ENCODE data around the gene CHORDC1. TPM values are rescaled to one million over a fixed set of nuclear protein-coding genes. Genes with fewer than 3 reads are reported as not detected.
A peak's percentile ranks its signal among the peaks of the same experiment; 100 is the strongest.
"Not testable (repeated sequence)": the region's sequence is repeated elsewhere in the genome, so short reads cannot be mapped to it uniquely, and the experiment has no call there.

The CHORDC1 gene
- total RNA-seq, 1 experiment from 2014 or later = 57.3 TPM

DNA sequence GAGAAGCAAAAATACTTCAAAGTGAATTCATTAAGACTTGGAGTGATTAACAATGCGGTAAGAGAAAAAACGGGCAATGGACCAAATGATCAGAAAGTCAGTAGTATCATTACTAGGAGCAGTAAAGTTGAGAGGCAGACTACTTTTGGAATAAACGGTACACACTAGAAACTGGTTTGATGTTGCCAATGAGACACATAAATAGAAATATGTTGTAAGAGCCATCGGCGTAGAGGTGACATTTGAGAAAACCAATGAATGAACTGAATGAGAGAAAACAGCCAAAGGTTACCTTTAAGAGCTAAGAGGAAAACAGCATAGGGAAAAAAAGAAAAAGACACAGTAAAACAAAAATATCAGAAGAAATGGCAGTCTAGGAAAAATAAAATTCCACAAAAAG lies 6.2 kb downstream of the CHORDC1 start:
- DNase-seq (ENCODE audit: low read depth) = no peak

DNA sequence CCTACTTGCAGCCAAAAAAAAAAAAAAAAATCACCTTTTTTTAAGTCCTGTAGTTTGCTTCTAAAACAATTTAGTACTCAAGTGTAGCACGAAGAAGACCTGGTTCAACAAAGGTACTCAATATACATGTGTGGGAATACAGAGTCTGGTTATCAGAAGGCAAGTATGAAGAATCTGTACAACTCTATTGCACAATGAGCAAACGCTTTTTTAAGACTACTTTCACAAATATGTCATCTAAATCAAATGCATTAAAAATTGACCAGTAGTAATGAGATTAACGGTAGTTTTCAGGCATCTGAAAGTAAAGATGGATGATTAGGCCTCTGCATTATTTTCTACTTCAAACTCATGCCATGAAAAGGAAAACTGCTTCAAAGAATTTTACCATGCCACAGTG lies 9.5 kb downstream of the CHORDC1 start:
- DNase-seq (ENCODE audit: low read depth) = no peak

DNA sequence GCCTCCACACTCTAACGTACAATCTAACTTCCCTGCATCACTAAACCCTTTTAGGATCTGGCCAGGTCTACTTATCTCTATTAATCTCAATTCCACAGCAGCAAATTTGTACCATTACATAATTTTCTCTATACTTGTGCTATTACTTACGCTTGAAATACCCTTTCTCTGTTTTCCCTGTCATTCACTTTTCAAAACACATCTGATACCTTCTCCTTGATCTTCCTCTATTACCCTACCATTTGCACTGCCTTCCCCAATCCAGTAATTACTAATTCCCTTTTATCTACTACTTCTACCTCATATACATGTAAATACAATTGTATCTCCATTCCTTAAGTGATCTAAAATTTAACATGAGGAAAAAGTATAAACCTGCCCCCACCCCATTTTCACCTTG lies 14.0 kb downstream of the CHORDC1 start:
- DNase-seq (ENCODE audit: low read depth) = no peak

DNA sequence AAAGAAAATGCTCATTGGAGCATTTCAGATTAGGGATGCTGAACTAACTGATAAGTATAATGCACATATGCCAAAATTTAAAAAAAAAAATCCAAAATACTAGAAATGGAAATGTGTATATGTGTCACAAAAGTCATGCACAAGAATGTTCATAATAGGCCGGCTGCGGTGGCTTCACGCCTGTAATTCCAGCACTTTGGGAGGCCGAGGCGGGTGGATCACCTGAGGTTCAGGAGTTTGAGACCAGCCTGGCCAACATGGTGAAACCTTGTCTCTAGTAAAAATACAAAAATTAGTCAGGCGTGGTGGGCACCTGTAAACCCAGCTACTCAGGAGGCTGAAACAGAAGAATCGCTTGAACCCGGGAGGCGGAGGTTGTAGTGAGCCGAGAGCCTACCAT lies 14.9 kb downstream of the CHORDC1 start:
- not testable (repeated sequence) for DNase-seq (ENCODE audit: low read depth)

DNA sequence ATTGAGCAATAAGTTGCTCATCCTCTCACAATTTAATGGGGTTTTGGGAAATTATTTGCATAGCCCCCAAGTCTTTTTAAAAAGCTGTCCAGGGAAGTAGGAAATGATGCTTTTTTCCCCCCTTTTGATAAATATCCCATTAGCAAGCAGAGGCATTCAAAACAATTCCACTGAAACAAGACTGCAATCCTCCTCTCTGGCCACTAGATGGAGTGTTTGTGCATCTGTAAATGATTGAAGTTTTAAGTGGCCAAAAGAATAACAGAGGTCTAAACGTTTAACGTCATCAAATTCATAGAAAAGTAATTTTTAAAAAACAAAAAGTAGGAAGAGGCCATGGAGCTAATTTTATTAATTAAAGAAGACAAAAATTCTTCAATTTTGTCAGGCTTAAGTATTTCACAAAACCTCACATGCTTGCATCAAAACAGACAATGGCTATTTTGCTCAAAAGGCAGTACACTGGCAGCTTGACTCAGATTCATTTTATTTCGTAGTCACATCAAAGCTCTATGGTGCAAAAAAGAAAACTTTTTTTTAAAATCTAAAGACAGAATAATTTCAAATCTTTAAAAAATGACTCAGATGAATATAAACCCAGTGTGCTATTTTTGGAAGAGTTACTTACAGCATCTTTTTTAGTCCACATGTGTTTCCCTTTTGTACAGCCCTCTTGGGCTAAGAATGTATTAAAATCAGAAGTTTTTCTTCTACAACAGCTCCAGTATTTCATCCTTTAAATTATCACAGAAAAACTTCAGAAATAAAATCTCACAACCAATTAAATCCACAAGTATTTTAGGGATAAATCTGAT lies 17.8 kb downstream of the CHORDC1 start:
- peak; percentile 62 for DNase-seq (ENCODE audit: low read depth)

DNA sequence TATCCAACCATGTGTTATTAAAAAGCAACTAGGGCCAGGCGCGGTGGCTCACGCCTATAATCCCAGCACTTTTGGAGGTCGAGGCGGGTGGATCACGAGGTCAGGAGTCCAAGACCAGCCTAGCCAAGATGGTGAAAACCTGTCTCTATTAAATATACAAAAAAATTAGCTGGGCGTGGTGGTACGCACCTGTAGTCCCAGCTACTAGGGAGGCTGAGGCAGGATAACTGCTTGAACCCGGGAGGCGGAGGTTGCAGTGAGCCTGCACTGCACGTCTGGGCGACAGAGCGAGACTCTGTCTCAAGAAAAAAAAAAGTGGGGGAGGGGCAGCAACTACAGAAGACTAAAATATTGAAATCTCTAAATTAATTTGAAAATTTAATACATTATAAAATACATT lies 18.4 kb downstream of the CHORDC1 start:
- no peak for DNase-seq (ENCODE audit: low read depth)

DNA sequence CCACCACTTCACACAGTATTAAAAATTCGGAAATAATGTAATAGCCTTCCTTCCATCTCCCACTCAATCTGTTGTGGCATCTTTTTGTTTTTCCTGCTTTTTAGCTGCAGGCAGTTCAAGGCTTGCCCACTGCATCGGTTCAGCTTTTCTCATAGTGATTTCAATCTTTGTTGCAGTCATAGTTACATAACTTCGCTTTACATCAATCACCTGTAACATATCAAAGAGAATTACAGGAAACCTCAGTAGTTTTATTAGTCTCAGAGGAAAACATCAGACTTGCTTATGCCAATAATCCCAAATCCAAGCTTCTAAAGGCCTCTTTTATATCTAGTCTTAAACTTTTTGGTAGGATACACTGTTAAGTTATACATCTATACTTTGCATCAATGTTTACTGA lies 20.5 kb downstream of the CHORDC1 start:
- no peak for DNase-seq (ENCODE audit: low read depth)

DNA sequence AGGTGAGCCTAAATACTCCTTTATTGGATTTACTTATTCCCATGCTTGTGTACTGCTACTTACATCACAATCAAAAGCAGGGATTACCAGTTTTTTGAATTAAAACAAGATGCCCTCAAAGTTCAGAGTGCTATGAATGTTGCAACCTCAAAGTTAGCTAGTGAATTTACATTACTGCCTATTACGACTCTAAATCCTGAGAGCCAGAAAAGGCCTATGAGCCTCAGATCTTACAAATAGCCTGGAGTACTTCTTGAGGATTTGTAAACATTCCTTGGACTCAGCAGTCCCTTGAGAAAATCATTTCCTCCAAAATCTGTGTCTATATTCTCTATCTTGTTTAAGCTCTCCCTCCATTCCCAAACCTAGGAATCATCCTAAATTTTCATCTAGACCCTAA lies 25.5 kb downstream of the CHORDC1 start:
- no peak for DNase-seq (ENCODE audit: low read depth)

DNA sequence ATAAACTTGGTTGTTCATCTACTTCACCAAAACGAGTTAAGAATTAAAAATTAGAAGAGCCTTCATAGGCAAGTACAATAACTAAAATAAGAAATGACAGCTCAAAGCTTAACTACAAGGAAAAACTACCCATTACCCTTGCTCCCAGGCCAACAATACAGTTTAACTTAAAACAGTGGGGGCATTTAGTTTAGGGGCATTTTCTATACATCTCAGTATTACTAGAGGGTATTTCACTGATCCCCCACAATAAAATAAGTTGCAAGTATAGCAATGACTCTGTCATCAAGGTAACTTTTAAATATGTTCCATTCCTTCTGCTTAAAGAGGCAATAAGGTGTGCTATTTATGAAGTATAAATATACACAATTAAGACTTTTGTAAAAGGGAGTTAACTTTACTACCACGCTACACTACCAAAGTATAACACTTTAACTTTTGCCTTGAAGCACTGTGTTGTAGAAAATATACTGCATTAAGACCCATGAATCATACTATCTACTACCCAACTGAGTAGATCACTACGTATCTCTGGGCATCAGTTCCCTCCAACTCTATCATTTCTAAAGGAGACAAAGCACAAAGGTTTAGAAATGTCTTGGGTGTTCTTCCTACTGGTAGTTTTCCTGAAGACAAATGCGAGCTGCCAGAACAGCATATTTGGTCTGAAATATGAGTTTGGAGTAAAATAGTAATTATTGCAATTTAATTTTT lies 29.8 kb downstream of the CHORDC1 start:
- no peak for DNase-seq (ENCODE audit: low read depth)

DNA sequence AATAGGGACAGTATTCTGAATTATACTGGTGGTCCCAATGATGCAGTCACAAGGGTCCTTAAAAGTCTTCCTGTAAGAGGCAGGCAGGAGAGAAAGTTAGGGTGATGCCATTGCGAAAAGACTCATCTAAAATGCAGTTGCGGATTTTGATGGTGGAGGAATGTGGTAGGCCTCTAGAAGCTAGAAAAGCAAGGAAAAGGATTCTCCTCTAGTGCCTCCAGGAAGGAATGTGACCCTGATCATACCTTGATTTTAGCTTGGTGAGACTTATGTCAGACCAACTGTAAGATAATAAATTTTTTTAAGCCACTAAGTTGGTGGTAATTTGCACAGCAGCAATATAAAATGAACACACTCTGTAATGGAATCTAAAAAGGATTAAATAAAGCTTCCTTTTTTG lies 33.8 kb downstream of the CHORDC1 start:
- no peak for DNase-seq (ENCODE audit: low read depth)

DNA sequence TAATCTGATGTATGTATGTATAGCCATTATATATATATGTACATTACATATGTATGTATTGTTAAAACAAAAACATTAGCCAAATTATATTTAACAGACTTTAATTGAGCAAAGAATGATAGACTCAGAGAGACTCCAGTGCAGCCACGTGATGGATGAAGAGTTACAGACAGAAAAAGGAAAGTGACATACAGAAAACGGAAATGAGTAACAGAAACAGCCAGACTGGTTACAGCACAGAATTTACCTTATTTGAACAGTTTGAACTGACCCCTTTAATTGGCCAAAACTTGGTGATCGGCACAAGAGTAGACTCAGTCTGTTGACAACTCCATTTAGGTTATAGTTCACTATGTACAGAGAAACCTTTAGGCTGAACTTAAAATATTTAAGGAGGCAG lies 35.0 kb downstream of the CHORDC1 start:
- no peak for DNase-seq (ENCODE audit: low read depth)

DNA sequence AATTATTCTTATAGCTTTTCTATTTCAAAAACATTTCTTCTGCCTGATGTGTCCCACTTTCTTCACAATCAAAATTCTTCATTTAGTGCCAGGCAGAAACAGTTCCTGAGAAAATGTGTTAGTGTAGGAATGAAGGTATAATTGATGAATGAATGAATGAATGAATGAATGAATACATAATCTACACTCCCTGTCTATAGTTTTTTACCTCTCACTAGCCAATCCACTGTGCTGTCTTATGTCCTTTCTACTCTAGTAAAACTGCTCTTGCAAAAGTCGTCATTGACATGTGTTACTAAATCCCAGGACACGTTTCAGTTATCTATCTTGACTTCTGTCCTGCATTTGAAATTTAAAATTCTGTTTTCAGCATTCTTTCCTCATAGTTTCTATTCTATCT lies 42.9 kb downstream of the CHORDC1 start:
- DNase-seq (ENCODE audit: low read depth) = no peak

DNA sequence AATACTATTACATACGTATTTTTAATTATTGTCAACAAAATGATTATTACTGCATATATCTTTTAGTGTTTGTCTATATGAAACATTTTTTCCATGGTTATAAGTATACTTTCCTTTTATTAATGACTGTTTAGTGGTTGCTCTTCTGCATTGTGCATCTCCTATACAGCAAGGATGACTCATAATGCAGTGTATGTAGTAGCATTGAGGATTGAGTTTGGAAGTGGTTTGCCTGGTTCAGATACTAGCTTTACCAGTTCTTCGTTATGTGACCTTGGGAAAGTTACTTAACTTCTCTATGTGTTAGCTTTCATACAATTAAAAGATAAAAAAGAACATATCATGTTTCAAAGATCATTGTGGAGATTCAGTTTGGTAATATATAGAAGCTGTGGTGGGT lies 44.1 kb downstream of the CHORDC1 start:
- DNase-seq (ENCODE audit: low read depth) = no peak

DNA sequence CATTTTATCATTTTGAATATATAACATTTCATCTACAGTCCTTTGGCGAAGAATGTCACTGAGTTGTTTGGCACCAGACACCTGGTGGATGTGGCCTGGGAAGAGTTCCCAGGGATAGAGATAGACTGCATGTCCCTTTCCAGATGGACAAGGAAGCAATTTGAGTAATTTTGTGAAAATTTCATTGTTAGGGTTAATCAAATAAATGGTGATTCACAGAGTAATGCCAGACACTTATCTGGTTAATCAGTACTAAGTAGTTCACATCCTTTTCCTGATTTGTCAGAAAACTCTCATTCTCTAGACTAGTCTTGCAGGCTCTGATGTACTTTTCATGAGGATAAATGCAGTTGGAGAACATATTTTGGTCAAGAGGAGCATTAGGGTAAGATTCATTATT lies 46.8 kb downstream of the CHORDC1 start:
- DNase-seq (ENCODE audit: low read depth) = no peak

DNA sequence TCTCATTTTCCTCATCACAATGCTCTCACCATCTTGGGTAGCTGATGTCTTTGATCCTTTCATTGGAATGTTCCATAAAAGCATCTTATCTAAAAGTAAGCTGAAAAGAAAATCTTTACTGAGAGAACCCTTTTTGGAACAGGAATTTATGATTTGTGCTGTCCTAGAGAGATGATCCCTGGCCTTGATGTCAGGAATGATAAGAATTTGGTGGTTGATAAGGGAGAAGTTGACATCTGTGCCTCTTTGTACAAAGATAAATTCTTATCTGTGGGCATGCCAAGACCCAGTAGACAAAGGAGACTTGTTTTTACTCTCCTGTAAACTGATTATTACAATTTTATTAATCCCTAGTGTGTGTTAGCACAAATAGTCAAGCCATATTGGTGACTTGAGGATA lies 51.5 kb downstream of the CHORDC1 start:
- no peak for DNase-seq (ENCODE audit: low read depth)

DNA sequence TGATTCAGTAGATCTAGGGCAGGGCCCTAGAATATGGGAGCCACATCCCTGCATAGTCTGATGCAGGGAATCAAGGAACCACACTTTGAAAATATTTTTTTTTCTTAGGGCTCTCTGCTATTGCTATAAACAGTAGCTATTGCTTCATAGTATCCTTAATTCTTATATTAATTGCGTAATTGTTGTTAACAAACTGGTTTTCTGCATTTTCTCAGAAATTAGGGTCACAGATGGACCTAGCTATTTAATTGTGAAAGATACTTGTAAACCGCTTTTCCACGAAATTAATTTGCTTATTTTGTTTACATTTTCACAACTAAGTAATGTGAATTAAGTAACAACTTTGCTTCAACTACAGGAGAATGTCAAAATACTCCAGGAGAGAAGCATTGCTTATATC lies 54.3 kb downstream of the CHORDC1 start:
- no peak for DNase-seq (ENCODE audit: low read depth)

DNA sequence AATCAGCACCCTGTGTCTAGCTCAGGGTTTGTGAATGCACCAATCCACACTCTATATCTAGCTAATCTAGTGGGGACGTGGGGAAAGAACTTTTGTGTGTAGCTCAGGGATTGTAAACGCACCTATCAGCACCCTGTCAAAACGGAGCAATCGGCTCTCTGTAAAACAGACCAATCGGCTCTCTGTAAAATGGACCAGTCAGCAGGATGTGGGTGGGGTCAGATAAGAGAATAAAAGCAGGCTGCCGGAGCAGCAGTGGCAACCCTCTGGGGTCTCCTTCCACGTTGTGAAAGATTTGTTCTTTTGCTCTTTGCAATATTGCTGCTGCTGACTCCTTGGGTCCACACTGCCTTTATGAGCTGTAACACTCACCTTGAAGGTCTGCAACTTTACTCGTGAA lies 55.1 kb downstream of the CHORDC1 start:
- not testable (repeated sequence) for DNase-seq (ENCODE audit: low read depth)

DNA sequence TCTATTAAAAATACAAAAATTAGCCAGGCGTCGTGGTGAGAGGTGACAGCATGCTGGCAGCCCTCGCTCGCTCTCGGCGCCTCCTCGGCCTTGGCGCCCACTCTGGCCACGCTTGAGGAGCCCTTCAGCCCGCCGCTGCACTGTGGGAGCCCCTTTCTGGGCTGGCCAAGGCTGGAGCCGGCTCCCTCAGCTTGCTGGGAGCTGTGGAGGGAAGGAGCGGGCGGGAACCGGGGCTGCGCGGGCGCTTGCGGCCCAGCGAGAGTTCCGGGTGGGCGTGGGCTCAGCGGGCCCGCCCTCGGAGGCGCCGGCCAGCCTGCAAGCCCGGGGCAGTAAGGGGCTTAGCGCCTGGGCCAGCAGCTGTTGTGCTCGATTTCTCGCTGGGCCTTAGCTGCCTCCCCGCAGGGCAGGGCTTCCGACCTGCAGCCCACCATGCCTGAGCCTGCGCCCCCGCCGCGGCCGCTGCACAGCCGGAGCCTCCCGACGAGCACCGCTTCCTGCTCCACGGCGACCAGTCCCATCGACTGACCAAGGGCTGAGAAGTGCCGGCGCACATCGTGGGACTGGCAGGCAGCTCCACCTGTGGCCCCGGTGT lies 55.8 kb downstream of the CHORDC1 start:
- not testable (repeated sequence) for DNase-seq (ENCODE audit: low read depth)

Other genes with a start within 250 kb of the CHORDC1 start
- gene TRIM49C, start 191.9 kb downstream of the CHORDC1 start, total RNA-seq (2014; rRNA removed) = not detected in 2 replicates
- gene UBTFL1, start 137.1 kb downstream of the CHORDC1 start, total RNA-seq (2014; rRNA removed) = not detected in 2 replicates
- gene NAALAD2, start 88.4 kb downstream of the CHORDC1 start, total RNA-seq (2014; rRNA removed) = 0.23 TPM in 1 of 2 replicates, not detected in the other